ENCODE measurements around the gene RTN3.

The RTN3 gene

DNA sequence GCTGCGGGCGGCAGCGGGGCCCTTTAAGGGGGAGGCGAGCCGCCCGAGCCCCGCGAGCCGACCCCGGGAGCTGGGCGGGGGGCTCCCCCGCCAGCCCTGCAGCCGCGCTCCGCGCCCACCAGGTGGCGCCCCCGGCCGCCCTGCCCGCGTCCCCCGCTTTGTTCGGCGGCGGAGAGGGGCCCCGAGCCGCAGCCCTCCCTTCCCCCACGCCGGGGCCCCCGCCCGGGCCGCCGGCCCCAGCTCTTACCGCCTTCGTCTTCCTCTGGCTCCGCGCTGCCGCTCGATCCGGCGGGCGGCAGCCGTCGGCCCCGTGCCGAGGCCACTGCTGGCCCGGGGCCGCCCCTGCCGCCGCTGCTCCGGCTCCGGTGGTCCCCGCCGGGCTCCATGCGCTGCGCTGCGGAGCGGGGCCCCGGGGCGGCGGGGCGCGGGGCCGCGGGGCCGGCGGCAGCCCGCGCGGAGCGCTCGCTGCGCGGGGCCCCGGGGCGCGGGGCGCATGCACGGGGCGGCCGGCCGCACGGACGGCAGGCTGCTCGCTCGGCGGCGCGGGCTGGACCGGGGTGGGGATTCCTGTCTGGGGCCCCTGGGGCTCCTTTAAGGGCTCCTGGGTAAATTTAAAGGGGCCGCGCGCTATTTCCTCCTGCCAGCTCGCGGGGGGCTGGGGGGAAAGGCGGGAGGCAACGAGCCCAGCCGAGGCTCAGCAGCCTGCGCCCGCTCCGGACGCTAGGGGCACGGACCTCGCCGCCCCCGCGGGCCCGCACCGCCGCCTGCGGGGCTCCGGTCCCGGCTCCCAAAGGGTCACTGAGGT, 87.1 kb downstream of the RTN3 start, which contains the start of gene ZFTA:
Gene ZFTA (minus strand): TSS at position 539 of the 805 bp plus-strand sequence. CDS start 153 bp downstream, at position 386.
- TF ChIP-seq POLR2AphosphoS5 (IDR thresholded peaks at IDR 0.05; ENCODE audit: low read depth, low read length): peak; percentile 22; the same call in 1 of the 2 replicates
- no peak for TF ChIP-seq FOXP2 (optimal IDR thresholded peaks at IDR 0.05; ENCODE audit: borderline replicate concordance, extremely low read depth, extremely low read length, insufficient read depth)

GRCh38 chr11:63769042-63769713, 87.9 kb downstream of the RTN3 start:
- TF ChIP-seq REST (IDR thresholded peaks at IDR 0.05; ENCODE audit: insufficient read depth in 1 of 2, low read depth in 2 of 2, low read length in 2 of 2): no peak
- TF ChIP-seq POLR2AphosphoS5 (IDR thresholded peaks at IDR 0.05; ENCODE audit: low read depth, low read length): no peak; the same call in 1 of the 2 replicates
- TF ChIP-seq FOXP2 (optimal IDR thresholded peaks at IDR 0.05; ENCODE audit: borderline replicate concordance, extremely low read depth, extremely low read length, insufficient read depth): no peak
- TF ChIP-seq SIN3A (IDR thresholded peaks at IDR 0.05; ENCODE audit: borderline replicate concordance, insufficient read depth, low read length): no peak
- no peak for TF ChIP-seq TAF1 (IDR thresholded peaks at IDR 0.05; ENCODE audit: borderline replicate concordance, insufficient read depth, low read length)

DNA sequence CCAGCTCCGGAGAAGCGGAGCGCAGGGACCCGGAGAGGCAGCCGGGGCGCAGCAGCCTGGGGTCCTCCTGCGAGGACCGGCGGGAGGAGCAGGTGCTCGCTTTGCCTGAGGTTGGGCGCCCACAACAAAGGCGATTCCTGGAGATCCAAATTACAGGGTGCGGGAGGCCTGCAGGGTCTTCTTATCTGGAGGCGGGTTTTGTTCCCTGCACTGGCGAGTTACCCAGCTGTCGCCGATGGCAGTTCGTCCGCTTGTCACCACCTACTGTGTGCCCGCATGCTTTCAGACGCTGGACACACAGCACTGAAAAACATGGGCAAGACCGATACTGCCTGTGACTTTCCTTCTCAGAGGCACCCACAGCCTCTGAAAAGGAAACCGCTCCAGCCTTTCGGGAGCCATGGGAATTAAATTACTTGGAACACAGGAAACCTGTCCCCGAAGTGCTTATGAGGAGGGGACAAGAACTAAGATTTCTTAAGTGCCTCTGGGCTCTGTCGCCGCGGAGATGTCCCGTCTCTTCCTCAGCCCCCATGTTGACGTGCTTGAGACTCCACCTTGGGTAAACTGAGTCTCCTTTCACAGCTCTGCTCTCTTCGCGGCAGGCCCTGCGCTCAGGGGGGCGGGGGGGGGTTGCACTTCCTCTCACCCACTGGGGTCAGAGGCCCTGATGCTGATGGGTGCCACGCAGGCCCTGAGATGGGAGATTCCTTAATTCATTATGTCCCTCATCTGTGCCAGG, 88.6 kb downstream of the RTN3 start:
- TF ChIP-seq POLR2AphosphoS5 (IDR thresholded peaks at IDR 0.05; ENCODE audit: low read depth, low read length) (no peak), SIN3A (IDR thresholded peaks at IDR 0.05; ENCODE audit: borderline replicate concordance, insufficient read depth, low read length) (no peak), FOXP2 (optimal IDR thresholded peaks at IDR 0.05; ENCODE audit: borderline replicate concordance, extremely low read depth, extremely low read length, insufficient read depth) (no peak), REST (IDR thresholded peaks at IDR 0.05; ENCODE audit: insufficient read depth in 1 of 2, low read depth in 2 of 2, low read length in 2 of 2) (no peak), TAF1 (IDR thresholded peaks at IDR 0.05; ENCODE audit: borderline replicate concordance, insufficient read depth, low read length) (no peak)

DNA sequence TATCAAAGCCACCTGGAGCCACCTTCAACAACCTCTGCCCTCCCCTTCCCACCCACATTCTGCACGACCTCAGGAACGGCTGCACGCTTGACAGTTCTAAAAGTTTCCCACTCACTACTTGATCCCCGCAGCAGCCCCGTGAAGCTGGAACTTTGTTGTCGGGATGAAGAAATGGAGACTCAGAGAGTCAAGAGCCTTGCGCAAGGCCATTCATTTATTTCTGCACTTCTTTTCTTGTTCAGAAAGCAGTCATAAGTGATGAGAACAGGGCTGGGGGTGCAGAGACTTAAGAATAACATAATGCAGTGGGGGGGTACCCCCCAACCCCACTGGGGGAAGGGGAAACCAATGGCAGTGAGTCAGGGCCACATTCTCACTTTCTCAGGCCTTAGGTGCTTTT, 89.5 kb downstream of the RTN3 start:
- TF ChIP-seq REST (IDR thresholded peaks at IDR 0.05; ENCODE audit: insufficient read depth in 1 of 2, low read depth in 2 of 2, low read length in 2 of 2) (no peak), FOXP2 (optimal IDR thresholded peaks at IDR 0.05; ENCODE audit: borderline replicate concordance, extremely low read depth, extremely low read length, insufficient read depth) (no peak), TAF1 (IDR thresholded peaks at IDR 0.05; ENCODE audit: borderline replicate concordance, insufficient read depth, low read length) (no peak), POLR2AphosphoS5 (IDR thresholded peaks at IDR 0.05; ENCODE audit: low read depth, low read length) (no peak), SIN3A (IDR thresholded peaks at IDR 0.05; ENCODE audit: borderline replicate concordance, insufficient read depth, low read length) (no peak)

DNA sequence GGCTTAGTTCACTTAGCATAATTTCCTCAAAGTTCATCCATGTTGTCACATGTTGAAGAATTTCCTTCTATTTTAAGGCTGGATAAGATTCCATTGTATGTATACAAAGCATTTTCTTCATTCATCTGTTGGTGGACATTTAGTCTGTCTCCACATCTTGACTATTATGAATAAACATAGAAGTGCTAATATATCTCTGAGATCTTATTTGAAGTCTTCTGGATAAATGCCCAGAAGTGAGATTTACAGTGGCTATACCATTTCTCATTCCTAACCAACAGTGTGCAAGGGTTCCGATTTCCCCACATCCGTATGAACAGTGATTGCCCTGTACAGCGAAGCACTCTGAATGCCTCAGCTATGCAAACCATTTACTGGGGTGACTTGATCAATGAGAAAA, 93.9 kb downstream of the RTN3 start:
- TF ChIP-seq REST (IDR thresholded peaks at IDR 0.05; ENCODE audit: insufficient read depth in 1 of 2, low read depth in 2 of 2, low read length in 2 of 2) (no peak), POLR2AphosphoS5 (IDR thresholded peaks at IDR 0.05; ENCODE audit: low read depth, low read length) (no peak), SIN3A (IDR thresholded peaks at IDR 0.05; ENCODE audit: borderline replicate concordance, insufficient read depth, low read length) (no peak), TAF1 (IDR thresholded peaks at IDR 0.05; ENCODE audit: borderline replicate concordance, insufficient read depth, low read length) (no peak)
